CD4-positive, alpha-beta T cell treated with Interferon alpha-2 for 1 hour (primary cell): ENCODE data around the gene GDI1.
A peak's percentile ranks its signal among the peaks of the same experiment; 100 is the strongest.

Source experiments
- DNase-seq, 2 donors: peaks; one replicate each; pipeline ENCODE4 v3.0.0-alpha.2; 2020 to 2022

Gene GDI1

GRCh38 chrX:154484255-154485149 is 47.5 kb downstream of the GDI1 start:
- no peak for DNase-seq

DNA sequence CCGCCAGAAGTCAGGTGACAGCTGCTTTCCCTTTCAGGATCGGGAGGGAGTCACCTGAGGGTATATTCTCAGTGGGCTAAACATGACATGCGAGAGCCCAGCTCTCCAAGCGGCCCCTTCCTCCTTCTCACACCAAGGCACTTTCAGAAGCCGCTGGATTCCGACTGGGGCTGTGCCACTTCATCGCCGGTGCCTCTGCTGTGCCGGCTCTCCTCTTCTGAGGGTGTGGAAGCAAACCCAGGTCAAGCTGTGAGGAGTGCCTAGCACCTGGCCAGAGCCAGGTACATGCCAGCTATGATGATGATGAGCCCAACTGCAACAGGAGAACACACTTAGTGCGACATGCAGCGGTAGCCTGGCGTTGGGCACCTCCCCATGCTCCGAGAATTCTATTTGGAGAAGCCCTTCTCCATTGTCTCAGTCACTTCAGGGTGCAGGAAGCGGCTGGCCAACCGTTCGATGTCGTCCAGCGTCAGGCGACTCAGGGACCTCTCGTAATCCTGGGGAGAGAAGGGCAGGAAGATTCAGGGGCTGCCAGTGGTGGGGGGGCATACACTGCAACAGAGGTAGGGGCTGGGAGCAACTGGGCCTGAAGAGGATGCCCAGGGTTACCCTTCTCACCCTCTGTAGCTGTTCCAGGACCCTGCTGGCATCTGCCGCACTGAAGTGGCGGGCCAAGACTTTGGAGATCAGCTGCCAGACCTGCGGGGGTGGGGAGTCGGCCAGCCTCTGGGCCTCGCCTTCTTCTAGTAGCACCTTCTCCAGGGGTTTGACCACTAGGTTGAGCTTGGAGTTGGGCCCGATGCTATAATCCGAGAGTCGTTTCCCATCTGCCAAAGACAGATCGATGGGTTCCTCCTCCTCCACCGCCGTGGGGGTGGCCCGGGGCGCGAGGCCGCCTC is 48.4 kb downstream of the GDI1 start:
- DNase-seq, result no peak

DNA sequence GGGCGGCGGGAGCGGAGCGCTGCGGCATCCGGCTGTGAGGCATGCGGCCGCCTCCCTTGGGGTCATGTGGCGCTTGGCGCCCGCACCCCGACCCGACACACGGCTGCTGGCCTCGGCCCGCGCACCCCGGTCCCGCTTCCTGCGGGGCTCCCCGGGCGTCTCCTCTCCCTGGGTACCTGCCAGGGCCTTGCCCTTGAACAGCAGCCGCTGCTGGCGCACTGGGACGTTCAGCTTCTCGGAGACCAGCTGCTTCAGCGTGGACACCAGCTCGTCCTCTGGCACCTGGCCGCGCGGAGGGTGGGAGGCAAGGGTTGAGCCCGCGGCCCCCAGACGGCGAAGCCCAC is 49.1 kb downstream of the GDI1 start:
- peak in 1 of 2 donors; percentile 43 for DNase-seq

DNA sequence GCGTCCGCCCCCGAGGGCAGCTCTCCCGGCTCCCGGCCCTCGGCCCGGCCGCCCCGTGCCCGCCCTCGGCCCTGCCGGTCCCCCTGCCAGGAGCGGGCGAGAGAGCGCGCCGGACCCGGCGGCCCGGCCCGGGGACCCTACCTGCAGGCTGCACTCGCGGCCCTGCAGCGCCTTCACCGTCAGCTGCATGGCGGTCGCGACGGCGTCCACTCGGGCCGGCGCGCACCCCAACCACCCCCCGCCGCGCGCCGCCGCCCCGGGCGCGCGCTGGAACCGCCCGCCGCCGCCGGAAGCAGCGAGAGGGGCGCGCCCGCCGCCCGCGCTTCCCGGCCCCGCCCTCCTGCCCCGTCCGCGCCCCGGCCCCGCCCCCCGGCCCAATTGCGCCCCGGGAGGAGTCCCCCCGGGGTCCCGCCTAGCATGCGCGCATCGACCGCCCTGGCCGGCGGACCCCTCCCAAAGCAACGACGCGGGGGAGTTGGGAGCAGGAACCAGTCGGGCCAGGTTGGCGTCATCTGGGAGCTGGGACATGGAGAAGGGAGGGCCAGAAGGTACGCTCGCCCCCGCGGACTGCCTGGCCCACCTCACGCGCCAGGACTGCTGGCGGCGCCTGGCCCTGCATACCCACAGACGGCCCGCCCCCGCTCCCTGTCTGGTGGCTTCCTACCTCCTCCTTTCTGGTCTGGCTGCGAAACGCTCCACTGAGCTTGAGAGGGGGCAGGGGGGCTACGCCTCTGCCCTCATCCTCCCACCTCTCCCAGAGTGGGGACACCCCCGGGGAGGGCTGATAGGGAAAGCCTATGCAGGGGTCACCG is 49.6 kb downstream of the GDI1 start, which contains the start of gene UBL4A:
Gene UBL4A (minus strand): TSS at position 220 of the 812 bp plus-strand sequence. CDS start 31 bp downstream, at position 189.
- DNase-seq, result peak; percentile 38 to 69

DNA sequence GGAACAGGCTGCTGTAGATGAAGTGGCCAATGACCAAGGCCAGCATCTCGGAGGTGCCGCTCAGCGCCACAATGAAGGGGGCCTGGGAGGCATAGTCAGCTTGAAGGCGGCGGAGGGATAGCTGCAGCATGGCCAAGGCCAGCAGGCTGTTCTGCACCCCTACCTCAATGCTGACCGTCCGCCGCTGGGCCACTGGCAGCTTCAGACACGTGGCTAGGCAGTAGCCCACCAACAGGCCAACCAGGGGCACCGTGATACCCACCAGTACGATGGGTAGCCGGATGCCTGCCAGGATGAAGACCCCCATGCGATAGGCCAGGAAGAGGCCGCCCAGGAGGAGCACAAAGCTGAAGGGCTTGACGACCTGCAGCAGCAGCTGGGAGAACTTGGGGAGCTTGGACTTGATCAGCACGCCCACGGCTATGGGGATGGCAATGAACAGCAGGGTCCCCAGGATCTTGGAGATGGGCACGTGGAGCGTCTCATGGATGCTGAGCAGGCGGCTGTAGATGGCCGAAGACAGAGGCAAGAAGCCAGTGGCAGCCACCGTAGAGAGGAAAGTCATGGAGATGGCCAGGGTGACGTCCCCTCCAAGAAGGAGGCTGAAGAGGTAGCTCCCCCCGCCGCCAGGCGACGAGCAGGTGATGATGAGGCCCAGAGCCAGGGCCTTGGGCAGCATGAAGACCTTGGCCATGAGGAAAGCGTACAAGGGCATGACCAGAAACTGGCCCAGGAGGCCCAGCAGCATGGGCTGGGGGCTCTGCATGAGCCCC is 50.8 kb downstream of the GDI1 start:
- no peak for DNase-seq

DNA sequence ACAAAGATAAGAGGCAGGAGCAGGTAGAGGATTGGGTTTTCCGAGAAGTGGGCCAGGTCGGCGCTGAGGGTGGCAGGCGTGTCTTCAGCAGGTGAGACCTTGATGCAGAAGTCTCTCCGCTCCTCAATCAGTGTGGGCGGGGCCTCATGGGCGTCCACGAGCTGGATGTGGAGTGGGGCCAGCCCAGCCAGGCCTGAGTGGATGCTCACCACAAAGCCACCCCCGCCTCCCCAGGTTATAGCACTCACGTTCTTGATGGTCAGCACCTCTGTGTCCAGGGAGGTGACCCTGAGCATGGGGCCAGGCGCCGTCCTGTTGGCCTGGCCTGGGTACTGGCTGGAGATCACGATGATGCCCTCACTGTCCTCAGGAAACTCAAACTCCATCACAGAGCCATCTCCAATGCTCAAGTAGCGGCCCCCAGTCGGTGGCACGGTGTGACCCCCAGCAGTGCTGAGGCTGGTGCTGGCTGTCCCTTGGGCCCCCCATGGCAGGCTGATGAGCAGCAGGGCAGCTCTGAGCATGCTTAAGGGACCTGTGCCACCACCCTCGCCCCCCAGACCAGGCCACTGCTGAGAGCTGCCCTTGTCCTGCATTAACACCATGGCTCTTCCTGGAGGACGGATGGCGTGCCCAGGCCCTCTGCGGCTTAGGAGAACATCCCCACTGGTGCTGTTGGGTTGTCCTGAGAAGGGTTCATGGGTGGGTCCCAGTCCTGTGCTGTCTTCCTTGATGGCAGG is 51.6 kb downstream of the GDI1 start:
- DNase-seq, result no peak

GRCh38 chrX:154489182-154489581 is 52.2 kb downstream of the GDI1 start:
- no peak for DNase-seq

- peak in 1 of 2 donors; percentile 37 for DNase-seq
Measured at GRCh38 chrX:154490021-154490413, 53.1 kb downstream of the GDI1 start.

DNA sequence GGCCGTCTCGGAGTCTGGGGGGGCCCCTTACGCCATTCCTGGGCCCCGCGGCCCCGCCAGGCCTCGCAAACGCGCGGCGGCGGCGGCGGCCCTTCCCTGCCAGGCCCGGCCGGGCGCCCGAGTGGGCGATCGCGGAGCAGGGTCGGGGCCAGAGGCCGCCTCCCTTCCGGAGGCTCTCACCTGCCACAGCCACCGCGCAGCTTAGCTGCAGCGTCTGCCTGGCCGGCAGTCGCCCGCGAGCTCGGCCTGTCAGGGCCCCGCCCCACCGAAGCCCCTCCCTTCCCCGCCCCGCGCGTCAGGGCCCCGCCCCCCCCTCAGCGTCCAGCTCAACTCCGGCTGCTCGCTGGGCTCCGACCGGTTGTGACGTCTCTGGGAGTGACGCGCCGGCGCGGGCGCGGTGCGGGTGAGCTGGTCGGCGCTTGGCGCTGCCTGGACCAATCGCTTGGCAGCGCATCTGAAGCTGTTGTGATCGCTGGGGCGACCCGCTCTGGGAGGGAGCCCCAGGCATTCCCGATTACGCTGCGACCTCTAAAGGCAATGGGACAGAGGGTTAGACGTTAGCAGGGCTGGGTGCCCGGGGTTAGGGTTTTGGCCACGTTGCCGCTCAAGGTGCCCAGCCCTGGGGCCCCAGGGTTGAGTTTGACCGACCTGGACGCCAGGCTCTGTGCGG is 53.6 kb downstream of the GDI1 start, which contains the start of gene SLC10A3:
Gene SLC10A3 (minus strand): TSS at position 216 of the 670 bp plus-strand sequence. CDS start 1,689 bp downstream, outside the sequence.
- peak; percentile 94 for DNase-seq
